ENCODE measurements around the gene PRG2.

PRG2 gene

DNA sequence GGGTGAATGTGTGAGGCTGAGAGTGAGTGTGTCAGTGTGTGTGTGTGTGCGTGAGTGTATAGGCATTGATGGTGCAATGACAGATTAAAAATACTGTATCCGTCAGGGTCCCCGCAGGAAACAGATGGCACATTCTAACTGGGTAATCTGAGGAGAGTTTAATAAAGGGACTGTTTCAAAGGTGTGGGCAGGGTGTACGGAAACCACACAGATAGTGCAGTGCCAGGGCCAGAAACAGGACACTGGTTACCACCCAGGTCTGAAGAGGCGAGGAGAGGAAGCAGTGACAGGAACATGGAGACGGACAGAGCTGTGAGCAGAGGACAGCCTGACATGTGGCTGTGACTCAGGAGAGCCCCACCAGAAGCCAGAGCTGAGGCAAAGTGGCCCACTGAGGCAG lies 35.8 kb downstream of the PRG2 start:
- ATAC-seq = no peak
- TF ChIP-seq, protein P1, sequence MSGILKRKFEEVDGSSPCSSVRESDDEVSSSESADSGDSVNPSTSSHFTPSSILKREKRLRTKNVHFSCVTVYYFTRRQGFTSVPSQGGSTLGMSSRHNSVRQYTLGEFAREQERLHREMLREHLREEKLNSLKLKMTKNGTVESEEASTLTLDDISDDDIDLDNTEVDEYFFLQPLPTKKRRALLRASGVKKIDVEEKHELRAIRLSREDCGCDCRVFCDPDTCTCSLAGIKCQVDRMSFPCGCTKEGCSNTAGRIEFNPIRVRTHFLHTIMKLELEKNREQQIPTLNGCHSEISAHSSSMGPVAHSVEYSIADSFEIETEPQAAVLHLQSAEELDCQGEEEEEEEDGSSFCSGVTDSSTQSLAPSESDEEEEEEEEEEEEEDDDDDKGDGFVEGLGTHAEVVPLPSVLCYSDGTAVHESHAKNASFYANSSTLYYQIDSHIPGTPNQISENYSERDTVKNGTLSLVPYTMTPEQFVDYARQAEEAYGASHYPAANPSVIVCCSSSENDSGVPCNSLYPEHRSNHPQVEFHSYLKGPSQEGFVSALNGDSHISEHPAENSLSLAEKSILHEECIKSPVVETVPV (CRISPR knock-in tag; IDR thresholded peaks at IDR 0.05) = no peak
- TF ChIP-seq, protein P2, sequence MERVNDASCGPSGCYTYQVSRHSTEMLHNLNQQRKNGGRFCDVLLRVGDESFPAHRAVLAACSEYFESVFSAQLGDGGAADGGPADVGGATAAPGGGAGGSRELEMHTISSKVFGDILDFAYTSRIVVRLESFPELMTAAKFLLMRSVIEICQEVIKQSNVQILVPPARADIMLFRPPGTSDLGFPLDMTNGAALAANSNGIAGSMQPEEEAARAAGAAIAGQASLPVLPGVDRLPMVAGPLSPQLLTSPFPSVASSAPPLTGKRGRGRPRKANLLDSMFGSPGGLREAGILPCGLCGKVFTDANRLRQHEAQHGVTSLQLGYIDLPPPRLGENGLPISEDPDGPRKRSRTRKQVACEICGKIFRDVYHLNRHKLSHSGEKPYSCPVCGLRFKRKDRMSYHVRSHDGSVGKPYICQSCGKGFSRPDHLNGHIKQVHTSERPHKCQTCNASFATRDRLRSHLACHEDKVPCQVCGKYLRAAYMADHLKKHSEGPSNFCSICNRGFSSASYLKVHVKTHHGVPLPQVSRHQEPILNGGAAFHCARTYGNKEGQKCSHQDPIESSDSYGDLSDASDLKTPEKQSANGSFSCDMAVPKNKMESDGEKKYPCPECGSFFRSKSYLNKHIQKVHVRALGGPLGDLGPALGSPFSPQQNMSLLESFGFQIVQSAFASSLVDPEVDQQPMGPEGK (CRISPR knock-in tag; IDR thresholded peaks at IDR 0.05; ENCODE audit: borderline replicate concordance) = no peak
- no peak for TF ChIP-seq ARNTL (CRISPR knock-in tag; IDR thresholded peaks at IDR 0.05; ENCODE audit: borderline replicate concordance, low read depth)
- TF ChIP-seq BACH2 (CRISPR knock-in tag; IDR thresholded peaks at IDR 0.05; ENCODE audit: borderline replicate concordance) = no peak
- no peak for TF ChIP-seq ZFP30 (CRISPR knock-in tag; IDR thresholded peaks at IDR 0.05)
- TF ChIP-seq, protein P3, sequence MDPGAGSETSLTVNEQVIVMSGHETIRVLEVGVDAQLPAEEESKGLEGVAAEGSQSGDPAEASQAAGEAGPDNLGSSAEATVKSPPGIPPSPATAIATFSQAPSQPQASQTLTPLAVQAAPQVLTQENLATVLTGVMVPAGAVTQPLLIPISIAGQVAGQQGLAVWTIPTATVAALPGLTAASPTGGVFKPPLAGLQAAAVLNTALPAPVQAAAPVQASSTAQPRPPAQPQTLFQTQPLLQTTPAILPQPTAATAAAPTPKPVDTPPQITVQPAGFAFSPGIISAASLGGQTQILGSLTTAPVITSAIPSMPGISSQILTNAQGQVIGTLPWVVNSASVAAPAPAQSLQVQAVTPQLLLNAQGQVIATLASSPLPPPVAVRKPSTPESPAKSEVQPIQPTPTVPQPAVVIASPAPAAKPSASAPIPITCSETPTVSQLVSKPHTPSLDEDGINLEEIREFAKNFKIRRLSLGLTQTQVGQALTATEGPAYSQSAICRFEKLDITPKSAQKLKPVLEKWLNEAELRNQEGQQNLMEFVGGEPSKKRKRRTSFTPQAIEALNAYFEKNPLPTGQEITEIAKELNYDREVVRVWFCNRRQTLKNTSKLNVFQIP (CRISPR knock-in tag; IDR thresholded peaks at IDR 0.05; ENCODE audit: borderline replicate concordance, low read depth) = no peak
- TF ChIP-seq OSR1 (CRISPR knock-in tag; IDR thresholded peaks at IDR 0.05) = no peak

DNA sequence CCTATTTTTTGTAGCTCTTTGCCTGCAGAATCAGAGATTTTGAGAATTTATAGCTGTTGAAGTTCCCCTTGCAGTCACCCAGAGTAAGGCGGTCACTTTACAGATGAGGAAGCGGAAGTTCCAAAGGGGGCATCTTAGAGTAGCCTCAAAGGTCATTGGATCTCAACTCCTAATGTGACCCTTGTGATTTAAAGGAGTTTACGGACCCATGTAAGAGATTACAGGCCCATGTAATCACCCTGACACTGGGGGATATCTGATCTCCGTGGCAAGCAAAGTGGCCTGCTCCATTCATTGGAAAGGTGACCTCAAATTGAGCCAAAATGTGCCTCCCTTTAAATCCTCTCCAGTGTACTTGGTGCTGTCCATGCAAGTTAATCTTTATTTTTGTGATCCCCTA lies 36.6 kb downstream of the PRG2 start:
- no peak for ATAC-seq
- TF ChIP-seq TCF4 (CRISPR knock-in tag; IDR thresholded peaks at IDR 0.05; ENCODE audit: borderline replicate concordance) = no peak
- no peak for TF ChIP-seq SNAI2 (CRISPR knock-in tag; IDR thresholded peaks at IDR 0.05)

DNA sequence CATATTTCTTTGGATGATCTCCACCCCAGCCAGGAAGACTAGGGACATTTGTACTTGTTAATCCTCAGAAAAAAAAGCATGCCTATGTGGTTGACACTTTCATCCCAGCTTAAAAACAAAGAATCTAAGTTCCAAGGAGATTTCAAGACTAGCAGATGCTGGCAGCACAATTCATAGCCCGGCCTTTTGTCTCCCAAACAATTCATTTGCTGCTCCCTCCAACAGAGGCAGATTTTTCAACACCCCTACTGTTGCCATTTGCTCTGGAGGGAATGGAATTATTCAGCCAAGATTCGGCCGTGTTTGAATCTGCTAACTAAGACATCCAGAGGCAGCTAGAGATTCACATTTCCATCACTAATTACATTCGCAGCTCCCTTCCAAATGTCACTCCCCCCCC lies 37.0 kb downstream of the PRG2 start:
- ATAC-seq = no peak
- TF ChIP-seq ZNF565 (CRISPR knock-in tag; conservative IDR thresholded peaks at IDR 0.05; ENCODE audit: low read depth) = no peak
- no peak for TF ChIP-seq SNAI2 (CRISPR knock-in tag; IDR thresholded peaks at IDR 0.05)
- TF ChIP-seq, protein P1 (CRISPR knock-in tag; IDR thresholded peaks at IDR 0.05) = no peak
- no peak for TF ChIP-seq ARNTL (CRISPR knock-in tag; IDR thresholded peaks at IDR 0.05; ENCODE audit: borderline replicate concordance, low read depth)
- TF ChIP-seq TCF4 (CRISPR knock-in tag; IDR thresholded peaks at IDR 0.05; ENCODE audit: borderline replicate concordance) = no peak
- no peak for TF ChIP-seq ZNF8 (CRISPR knock-in tag; IDR thresholded peaks at IDR 0.05)
- TF ChIP-seq, protein P4, sequence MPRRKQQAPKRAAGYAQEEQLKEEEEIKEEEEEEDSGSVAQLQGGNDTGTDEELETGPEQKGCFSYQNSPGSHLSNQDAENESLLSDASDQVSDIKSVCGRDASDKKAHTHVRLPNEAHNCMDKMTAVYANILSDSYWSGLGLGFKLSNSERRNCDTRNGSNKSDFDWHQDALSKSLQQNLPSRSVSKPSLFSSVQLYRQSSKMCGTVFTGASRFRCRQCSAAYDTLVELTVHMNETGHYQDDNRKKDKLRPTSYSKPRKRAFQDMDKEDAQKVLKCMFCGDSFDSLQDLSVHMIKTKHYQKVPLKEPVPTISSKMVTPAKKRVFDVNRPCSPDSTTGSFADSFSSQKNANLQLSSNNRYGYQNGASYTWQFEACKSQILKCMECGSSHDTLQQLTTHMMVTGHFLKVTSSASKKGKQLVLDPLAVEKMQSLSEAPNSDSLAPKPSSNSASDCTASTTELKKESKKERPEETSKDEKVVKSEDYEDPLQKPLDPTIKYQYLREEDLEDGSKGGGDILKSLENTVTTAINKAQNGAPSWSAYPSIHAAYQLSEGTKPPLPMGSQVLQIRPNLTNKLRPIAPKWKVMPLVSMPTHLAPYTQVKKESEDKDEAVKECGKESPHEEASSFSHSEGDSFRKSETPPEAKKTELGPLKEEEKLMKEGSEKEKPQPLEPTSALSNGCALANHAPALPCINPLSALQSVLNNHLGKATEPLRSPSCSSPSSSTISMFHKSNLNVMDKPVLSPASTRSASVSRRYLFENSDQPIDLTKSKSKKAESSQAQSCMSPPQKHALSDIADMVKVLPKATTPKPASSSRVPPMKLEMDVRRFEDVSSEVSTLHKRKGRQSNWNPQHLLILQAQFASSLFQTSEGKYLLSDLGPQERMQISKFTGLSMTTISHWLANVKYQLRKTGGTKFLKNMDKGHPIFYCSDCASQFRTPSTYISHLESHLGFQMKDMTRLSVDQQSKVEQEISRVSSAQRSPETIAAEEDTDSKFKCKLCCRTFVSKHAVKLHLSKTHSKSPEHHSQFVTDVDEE (CRISPR knock-in tag; IDR thresholded peaks at IDR 0.05) = no peak
- TF ChIP-seq ZFP3 (CRISPR knock-in tag; IDR thresholded peaks at IDR 0.05) = no peak
- no peak for TF ChIP-seq OSR1 (CRISPR knock-in tag; IDR thresholded peaks at IDR 0.05)
- TF ChIP-seq TOX (CRISPR knock-in tag; IDR thresholded peaks at IDR 0.05; ENCODE audit: borderline replicate concordance) = no peak
- no peak for TF ChIP-seq ZNF70 (CRISPR knock-in tag; IDR thresholded peaks at IDR 0.05)
- TF ChIP-seq, protein P5, sequence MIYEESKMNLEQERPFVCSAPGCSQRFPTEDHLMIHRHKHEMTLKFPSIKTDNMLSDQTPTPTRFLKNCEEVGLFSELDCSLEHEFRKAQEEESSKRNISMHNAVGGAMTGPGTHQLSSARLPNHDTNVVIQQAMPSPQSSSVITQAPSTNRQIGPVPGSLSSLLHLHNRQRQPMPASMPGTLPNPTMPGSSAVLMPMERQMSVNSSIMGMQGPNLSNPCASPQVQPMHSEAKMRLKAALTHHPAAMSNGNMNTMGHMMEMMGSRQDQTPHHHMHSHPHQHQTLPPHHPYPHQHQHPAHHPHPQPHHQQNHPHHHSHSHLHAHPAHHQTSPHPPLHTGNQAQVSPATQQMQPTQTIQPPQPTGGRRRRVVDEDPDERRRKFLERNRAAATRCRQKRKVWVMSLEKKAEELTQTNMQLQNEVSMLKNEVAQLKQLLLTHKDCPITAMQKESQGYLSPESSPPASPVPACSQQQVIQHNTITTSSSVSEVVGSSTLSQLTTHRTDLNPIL (CRISPR knock-in tag; IDR thresholded peaks at IDR 0.05; ENCODE audit: low read depth) = no peak

DNA sequence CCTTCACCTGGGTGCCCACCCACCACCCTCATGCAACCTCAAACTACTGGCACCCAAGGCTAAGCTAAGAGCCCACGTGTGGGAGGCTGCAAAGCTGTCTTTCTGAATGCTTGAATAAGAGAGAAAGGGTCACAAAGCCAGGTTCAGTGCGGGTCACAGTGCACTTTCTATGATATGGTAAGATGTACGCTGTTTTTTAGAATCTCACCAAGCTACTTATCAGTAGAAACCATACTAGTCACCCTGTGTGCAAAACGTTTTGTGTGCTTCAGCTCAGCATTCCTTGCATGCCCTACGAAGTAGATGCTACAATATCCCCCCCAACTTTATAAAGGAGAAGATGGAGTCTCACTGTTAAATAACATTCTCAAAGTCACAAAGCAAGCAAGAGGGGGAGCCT lies 37.4 kb downstream of the PRG2 start:
- no peak for ATAC-seq
- TF ChIP-seq ZFP3 (CRISPR knock-in tag; IDR thresholded peaks at IDR 0.05) (no peak), GLIS3 (CRISPR knock-in tag; IDR thresholded peaks at IDR 0.05) (no peak), ZNF565 (CRISPR knock-in tag; conservative IDR thresholded peaks at IDR 0.05; ENCODE audit: low read depth) (no peak), ZFP30 (CRISPR knock-in tag; IDR thresholded peaks at IDR 0.05) (no peak), ZNF8 (CRISPR knock-in tag; IDR thresholded peaks at IDR 0.05) (no peak)
- TF ChIP-seq, protein P1 (CRISPR knock-in tag; IDR thresholded peaks at IDR 0.05) = no peak
- TF ChIP-seq, protein P2 (CRISPR knock-in tag; IDR thresholded peaks at IDR 0.05; ENCODE audit: borderline replicate concordance) = no peak
